Amniotic stem cell (primary cell): ENCODE data around the gene THSD7A.
"Not testable (repeated sequence)": the region's sequence is repeated elsewhere in the genome, so short reads cannot be mapped to it uniquely, and the experiment has no call there.

ENCODE experiments used
- DNase-seq: peaks from one replicate; lab custom pipeline; 2025; lab: John Stamatoyannopoulos, UW

Gene THSD7A

GRCh38 chr7:11587048-11587447, 244.9 kb downstream of the THSD7A start:
- DNase-seq = no peak

- DNase-seq = no peak
Observed at GRCh38 chr7:11584406-11585031, 247.5 kb downstream of the THSD7A start.

DNA sequence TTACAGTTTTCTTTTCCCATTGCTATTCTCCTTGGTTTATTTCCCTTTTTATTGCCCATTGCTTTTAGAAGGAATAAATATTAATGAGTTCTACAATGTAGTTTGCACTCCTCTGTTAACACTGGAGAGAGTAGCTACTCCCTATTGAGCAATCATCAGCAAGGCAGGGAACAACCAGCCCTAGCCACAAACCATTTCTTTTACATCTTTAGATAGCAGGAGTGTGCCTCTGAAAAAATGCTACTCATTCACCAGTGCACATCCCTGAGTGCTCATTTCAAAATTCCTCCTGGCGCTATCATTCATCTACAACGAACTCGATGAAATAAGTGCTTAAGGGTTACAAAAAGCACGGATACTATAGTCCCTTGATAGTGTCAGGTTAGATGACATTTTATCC, 252.9 kb downstream of the THSD7A start:
- no peak for DNase-seq

DNA sequence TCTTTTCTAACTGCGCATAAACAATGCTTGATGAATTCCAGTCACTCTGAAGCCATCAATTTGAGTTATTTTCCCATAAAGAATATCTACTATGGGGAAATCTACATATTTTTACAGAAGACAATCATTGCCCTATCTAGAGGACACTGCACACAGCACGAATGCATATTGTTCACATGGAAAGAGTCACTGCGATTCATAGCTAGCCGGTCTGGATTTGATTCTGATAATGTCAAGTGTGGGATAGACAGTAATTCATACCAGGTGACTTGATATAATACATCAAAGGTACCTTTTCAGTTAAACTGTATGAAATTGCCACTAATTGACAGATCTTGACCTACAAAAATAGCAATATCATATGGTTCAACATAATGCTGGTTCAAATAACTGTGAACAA, 255.7 kb downstream of the THSD7A start:
- DNase-seq = no peak

DNA sequence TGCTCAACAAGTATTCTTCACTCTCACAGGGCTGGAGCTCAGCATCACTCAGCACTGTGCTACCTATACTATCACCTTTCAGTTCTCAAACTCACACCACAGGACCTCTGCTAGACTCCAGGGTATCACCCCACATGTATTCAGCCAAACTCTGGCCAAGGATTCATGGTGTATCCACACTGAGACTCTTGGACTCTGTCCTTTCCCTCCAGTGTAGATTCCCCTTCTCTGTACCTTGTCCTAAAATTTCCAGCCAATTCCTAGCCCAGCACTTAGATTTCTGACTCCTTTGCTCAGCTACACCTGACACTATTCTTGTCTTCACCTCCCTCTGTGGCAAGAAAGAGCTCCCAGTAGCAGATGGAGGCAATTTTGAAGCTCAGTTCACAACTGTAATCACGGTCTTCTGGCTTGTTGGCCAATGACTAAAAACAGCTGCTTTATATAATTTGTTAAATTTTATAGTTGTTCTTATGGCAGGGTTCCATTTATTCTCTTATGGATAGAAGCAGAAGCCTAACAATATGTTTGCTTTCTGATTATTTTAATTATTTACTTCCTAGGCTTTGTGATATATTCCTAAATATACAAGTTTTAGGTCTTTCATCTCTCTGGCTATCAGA, 258.8 kb downstream of the THSD7A start:
- DNase-seq = no peak

- no peak for DNase-seq
Observed at GRCh38 chr7:11570922-11571550, 261.0 kb downstream of the THSD7A start.

GRCh38 chr7:11570205-11570604, 261.8 kb downstream of the THSD7A start:
- no peak for DNase-seq

- DNase-seq = no peak
Observed at GRCh38 chr7:11567571-11567970, 264.4 kb downstream of the THSD7A start.

GRCh38 chr7:11557627-11558026, 274.4 kb downstream of the THSD7A start:
- DNase-seq = no peak

DNA sequence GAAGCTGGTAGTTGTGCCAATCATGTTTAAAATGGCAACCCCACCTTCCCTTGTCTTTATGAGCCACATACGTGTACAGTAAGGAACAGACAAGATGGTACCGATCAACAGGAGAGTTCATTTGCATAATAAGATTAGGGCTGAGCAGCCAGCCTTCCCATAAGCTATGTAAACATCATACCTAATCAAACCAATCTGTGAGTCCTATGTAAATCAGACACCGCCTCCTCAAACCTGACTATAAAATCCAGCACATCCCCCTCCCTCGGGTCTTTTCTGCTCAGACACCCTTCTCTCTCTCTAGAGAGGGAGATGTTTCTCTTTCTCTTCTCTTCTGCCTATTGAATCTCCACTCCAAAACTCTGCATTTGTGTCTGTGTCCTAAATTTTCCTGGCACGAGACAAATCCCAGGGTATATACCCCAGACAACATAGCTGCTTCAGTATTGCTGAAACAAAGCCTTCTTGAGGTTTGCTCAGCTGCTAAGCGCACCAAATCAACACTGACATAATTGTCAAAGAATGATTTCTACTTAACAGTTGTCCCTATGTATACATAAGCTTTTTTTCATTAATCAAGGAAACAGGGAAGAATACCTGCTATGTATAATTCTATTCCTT, 279.2 kb downstream of the THSD7A start:
- no peak for DNase-seq

DNA sequence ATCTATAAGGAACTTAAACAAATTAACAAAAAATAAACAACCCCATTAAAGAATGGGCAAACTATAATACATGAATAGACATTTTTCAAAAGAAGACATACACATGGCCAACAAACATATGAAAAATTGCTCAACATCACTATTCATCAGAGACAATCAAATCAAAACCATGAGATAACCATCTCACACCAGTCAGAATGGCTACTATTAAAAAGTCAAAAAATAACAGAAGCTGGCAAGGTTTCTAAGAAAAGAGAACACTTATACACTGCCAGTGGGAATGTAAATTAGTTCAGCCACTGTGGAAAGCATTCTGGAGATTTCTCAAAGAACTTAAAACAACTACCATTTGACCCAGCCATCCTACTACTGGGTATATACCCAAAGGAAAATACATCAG, 280.5 kb downstream of the THSD7A start:
- no peak for DNase-seq

DNA sequence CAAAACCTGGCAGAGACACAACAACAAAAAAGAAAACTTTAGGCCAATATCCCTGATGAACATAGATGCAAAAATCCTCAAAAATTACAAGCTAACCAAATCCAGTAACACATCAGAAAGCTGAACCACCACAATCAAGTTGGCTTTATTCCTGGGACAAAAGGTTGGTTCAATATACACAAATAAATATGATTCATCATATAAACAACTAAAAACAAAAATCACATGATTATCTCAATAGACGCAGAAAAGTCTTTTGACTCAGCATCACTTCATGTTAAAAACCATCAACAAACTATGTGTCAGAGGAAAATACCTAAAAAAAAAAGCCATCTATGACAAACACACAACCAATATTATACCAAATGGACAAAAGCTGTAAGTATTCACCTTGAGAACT, 283.5 kb downstream of the THSD7A start:
- no peak for DNase-seq

GRCh38 chr7:11541330-11541729, 290.7 kb downstream of the THSD7A start:
- no peak for DNase-seq

DNA sequence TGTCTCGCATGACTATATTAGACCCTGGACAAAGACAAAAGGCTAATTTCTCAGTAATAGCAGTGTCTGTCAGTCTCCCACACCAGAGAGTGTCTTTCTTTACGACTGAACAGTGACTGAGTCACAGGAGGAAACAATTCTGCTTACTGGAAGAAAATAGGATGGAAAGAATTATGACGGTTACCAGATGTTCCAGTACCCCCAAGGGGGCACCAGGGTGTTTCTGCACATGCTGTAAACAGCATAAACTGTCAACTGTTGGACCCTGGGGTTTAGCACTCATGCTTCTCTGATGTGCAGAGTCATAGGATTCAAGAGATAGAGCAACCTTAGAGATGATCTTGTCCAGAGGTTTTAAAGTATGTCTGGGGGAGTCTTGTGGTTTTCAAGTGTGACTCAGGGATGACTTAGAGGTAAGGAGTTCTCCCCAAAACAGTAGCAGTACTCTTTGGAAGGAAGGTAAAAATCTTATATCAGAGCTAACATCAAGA, 291.7 kb downstream of the THSD7A start:
- no peak for DNase-seq

- DNase-seq = no peak
Observed at GRCh38 chr7:11539853-11540252, 292.1 kb downstream of the THSD7A start.

GRCh38 chr7:11538751-11539299, 293.2 kb downstream of the THSD7A start:
- DNase-seq = no peak

GRCh38 chr7:11533229-11533820, 298.7 kb downstream of the THSD7A start:
- DNase-seq = no peak

DNA sequence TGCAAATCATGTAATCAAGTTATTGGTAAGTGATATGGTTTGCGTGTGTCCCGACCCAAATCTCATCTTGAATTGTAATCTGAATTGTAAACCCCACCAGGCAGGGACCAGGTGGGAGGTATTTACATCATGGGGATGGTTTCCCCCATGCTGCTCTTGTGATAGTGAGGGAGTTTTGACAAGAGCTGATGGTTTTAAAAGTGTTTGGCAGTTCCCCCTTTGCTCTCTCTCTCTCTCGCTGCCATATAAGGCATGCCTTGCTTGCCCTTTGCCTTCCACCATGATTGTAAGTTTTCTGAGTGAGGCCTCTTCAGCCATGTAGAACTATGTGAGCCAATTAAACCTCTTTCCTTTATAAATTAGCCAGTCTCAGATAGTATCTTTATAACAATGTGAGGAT, 302.6 kb downstream of the THSD7A start:
- no peak for DNase-seq

DNA sequence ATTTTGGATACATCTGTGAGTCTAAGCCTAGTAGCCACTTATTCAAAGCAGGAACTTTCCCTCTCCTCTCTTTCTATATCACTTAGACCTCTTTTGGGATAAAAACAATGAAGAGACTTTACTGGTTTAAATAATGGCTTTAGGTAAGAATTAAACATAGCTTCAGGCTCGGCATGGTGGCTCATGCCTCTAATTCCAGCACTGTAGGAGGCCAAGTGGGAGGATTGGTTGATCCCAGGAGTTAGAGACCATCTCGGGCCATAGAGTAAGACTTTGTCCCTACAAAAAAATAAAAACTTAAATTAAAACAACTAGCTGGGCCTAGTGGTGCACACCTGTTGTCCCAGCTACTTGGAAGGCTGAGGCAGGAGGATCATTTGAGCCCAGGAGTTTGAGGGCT, 304.3 kb downstream of the THSD7A start:
- no peak for DNase-seq

- DNase-seq = no peak
Observed at GRCh38 chr7:11524476-11525397, 307.3 kb downstream of the THSD7A start.

DNA sequence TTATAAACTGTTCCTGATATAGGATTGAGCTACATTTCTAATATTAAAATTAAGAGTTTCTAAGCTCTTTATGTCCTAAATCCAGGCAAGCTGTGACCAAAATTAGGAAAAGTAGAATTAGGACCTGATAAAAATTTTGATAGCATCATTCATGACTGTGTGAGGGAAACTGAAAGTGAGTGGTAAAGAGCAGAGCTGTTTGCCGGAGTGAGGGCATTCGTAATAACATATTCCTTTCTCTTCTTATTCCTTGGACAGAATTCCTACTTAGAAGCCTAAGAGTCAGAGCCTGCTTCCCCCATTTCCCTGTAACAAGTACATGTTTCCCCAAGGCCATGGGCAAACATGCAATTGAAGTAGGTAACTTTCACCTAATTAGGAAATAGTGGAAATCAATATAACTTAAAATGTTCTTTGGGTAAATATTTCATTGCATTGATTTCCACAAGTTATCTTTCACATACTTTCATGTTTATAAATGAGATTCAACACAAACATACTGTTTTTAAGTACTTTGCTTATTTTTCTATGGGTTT, 310.0 kb downstream of the THSD7A start:
- DNase-seq = not testable (repeated sequence)
